CD14-positive monocyte (primary cell): Measurements from ENCODE around the gene SMIM28. TPM values are rescaled to one million over a fixed set of nuclear protein-coding genes. Genes with fewer than 3 reads are reported as not detected.

Experiments used
- DNase-seq, 3 donors: peaks; one replicate each; pipeline ENCODE4 v3.0.0-alpha.2; 2011 to 2022
- H2AFZ ChIP-seq: 2 replicates; pipeline ENCODE4 v1.6.0; 2012; ENCODE audit warnings: mild to moderate bottlenecking, low read depth, low read length, inconsistent platforms; ENCODE audit not compliant: insufficient read depth, poor library complexity, severe bottlenecking
- H3K27ac ChIP-seq, 2 donors: 1 replicate in 1 of 2; 2 replicates in 1 of 2; pipeline ENCODE4 v1.5.1; 2012 to 2013; ENCODE audit warnings: low read length in 2 of 2, control low read depth in 1 of 2, inconsistent platforms in 1 of 2, low read depth in 1 of 2, mild to moderate bottlenecking in 1 of 2
- H3K27me3 ChIP-seq, 2 donors: one replicate each; pipeline versions ENCODE4 v1.6.0 to v1.6.1; 2011 to 2013; ENCODE audit warnings: low read length in 2 of 2; ENCODE audit not compliant: control insufficient read depth in 2 of 2, insufficient read depth in 2 of 2
- H3K36me3 ChIP-seq, 2 donors: replicated peaks in 1 of 2; 1 replicate in 1 of 2; 2 replicates in 1 of 2; pipeline versions ENCODE4 v1.5.1 to v1.6.1; 2012 to 2013; ENCODE audit warnings: low read length in 2 of 2, control low read depth in 1 of 2, inconsistent platforms in 1 of 2, mild to moderate bottlenecking in 1 of 2; ENCODE audit not compliant: insufficient read depth in 2 of 2, control insufficient read depth in 1 of 2
- H3K4me1 ChIP-seq, 2 donors: 1 replicate in 1 of 2; 2 replicates in 1 of 2; pipeline versions ENCODE4 v1.5.1 to v1.6.1; 2012 to 2013; ENCODE audit warnings: low read length in 2 of 2, control low read depth in 1 of 2, inconsistent platforms in 1 of 2, mild to moderate bottlenecking in 1 of 2, moderate library complexity in 1 of 2; ENCODE audit not compliant: insufficient read depth in 2 of 2, control insufficient read depth in 1 of 2
- H3K4me2 ChIP-seq: replicated peaks from 2 replicates; pipeline ENCODE3; 2012; ENCODE audit warnings: low read length, moderate library complexity, mild to moderate bottlenecking; ENCODE audit not compliant: poor library complexity, severe bottlenecking; ENCODE audit errors: extremely low read depth
- H3K4me3 ChIP-seq, 3 experiments: fragments of 200-600 bp in 1 of 3; sonication (generic) in 1 of 3; replicated peaks in 1 of 3; 1 replicate in 2 of 3; 2 replicates in 1 of 3; pipeline ENCODE4 v1.5.1; 2011 to 2013; ENCODE audit warnings: low read length in 3 of 3, mild to moderate bottlenecking in 3 of 3, control low read depth in 2 of 3, low read depth in 2 of 3, inconsistent platforms in 1 of 3, moderate library complexity in 1 of 3
- H3K79me2 ChIP-seq: 2 replicates; pipeline ENCODE4 v1.6.0; 2012; ENCODE audit warnings: mild to moderate bottlenecking, control low read depth, inconsistent platforms, low read length, moderate library complexity; ENCODE audit not compliant: insufficient read depth
- H3K9ac ChIP-seq: 2 replicates; pipeline ENCODE4 v1.6.0; 2017; ENCODE audit warnings: low read length, mild to moderate bottlenecking; ENCODE audit not compliant: insufficient read depth, poor library complexity, severe bottlenecking
- H3K9me3 ChIP-seq, 2 donors: replicated peaks in 1 of 2; 1 replicate in 1 of 2; 2 replicates in 1 of 2; pipeline versions ENCODE4 v1.5.1 to v1.6.1; 2012 to 2013; ENCODE audit warnings: low read length in 2 of 2, control low read depth in 1 of 2; ENCODE audit not compliant: control insufficient read depth in 1 of 2, insufficient read depth in 1 of 2
- H4K20me1 ChIP-seq: 2 replicates; pipeline ENCODE4 v1.6.0; 2012; ENCODE audit warnings: mild to moderate bottlenecking, low read length, control low read depth, moderate library complexity; ENCODE audit not compliant: insufficient read depth
- H3K27ac Mint-ChIP-seq, 7 donors: one replicate each; pipeline ENCODE4 v1.8.0; 2020; ENCODE audit warnings: mild to moderate bottlenecking in 7 of 7, mixed read lengths in 7 of 7, moderate library complexity in 6 of 7, inconsistent platforms in 2 of 7
- H3K27me3 Mint-ChIP-seq, 3 donors: one replicate each; pipeline ENCODE4 v1.8.0; 2021 to 2022; ENCODE audit warnings: low read depth in 3 of 3, mild to moderate bottlenecking in 3 of 3, mixed read lengths in 3 of 3, moderate library complexity in 3 of 3, inconsistent platforms in 1 of 3
- H3K36me3 Mint-ChIP-seq, 2 donors: one replicate each; pipeline ENCODE4 v1.8.0; 2020; ENCODE audit warnings: mixed read lengths in 2 of 2, inconsistent platforms in 1 of 2, mild to moderate bottlenecking in 1 of 2
- H3K4me1 Mint-ChIP-seq: one replicate; pipeline ENCODE4 v1.8.0; 2020; ENCODE audit warnings: mild to moderate bottlenecking, mixed read lengths
- H3K4me3 Mint-ChIP-seq, 2 donors: one replicate each; pipeline ENCODE4 v1.8.0; 2020; ENCODE audit warnings: mild to moderate bottlenecking in 2 of 2, mixed read lengths in 2 of 2, moderate library complexity in 1 of 2
- H3K9me3 Mint-ChIP-seq, 7 donors: one replicate each; pipeline ENCODE4 v1.8.0; 2020 to 2022; ENCODE audit warnings: mixed read lengths in 7 of 7, mild to moderate bottlenecking in 6 of 7, moderate library complexity in 6 of 7, inconsistent platforms in 2 of 7
- CTCF ChIP-seq: fragments of 200-600 bp; IDR thresholded peaks from one replicate; pipeline ENCODE4 v1.8.0; 2022; ENCODE audit warnings: antibody characterized with exemption, mild to moderate bottlenecking
- WGBS: methylation state at CpG from one replicate; pipeline ENCODE4 v1.1.5; 2013; ENCODE audit warnings: missing lambda C conversion rate; ENCODE audit not compliant: insufficient coverage; 5-methylcytosine and 5-hydroxymethylcytosine counted together
- intact Hi-C, 2 donors: fragments of 100-400 bp; cut with micrococcal nuclease; formaldehyde crosslinking; loops; one replicate each; pipeline versions ENCODE4 v1.15.0 to v1.15.1; 2023
- polyA plus RNA-seq, 3 donors: library from polyadenylated mRNA; depleted of rRNA in 1 of 3; unstranded in 2 of 3; stranded (reverse) in 1 of 3; fragments of 300-500 nt in 2 of 3; fragments of >200 nt in 1 of 3; fragmentation: Illumina TruSeq in 2 of 3; gene quantifications; 1 replicate in 2 of 3; 2 replicates in 1 of 3; pipeline ENCODE4 v1.2.3, GENCODE V29; 2012 to 2021

SMIM28 gene
- polyA plus RNA-seq, 3 donors, result not detected

DNA sequence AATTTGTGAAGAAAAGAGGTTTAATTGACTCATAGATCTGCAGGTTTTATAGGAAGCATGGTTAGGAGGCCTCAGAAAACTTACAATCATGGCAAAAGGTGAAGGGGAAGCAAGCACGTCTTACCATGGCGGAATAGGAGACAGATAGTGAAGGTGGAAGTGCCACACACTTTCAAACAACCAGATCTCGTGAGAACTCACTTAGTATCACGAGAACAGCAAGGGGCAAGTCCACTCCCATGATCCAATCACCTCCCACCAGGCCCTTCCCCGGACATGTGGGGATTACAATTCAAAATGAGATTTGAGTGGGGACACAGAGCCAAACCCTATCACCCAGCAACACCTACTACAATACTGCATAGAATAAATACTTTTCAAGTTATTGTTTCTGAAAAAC is 19.0 kb downstream of the SMIM28 start:
- Histone ChIP-seq H3K4me1 (peaks cover 16% of the 10 kb centered on the region in 2 donors), H3K9me3 (no peaks in the 10 kb centered on the region), H3K27ac (no peak overlapping the region), H3K27me3 (no peaks in the 10 kb centered on the region), H3K79me2 (no peaks in the 10 kb centered on the region), H3K36me3 (no peaks in the 10 kb centered on the region), H3K4me3 (no peak overlapping the region), H2AFZ (no peak overlapping the region), H3K4me2 (no peak overlapping the region), H3K9ac (no peak overlapping the region), H4K20me1 (no peaks in the 10 kb centered on the region)
- Mint-ChIP-seq H3K9me3 (peaks cover 0 to 6% (median 3%) of the 10 kb centered on the region in 7 donors), H3K4me1 (peaks cover 17% of the 10 kb centered on the region), H3K36me3 (peaks cover 0 to 3% of the 10 kb centered on the region in 2 donors), H3K4me3 (no peak overlapping the region), H3K27ac (no peak overlapping the region), H3K27me3 (no peaks in the 10 kb centered on the region)
- WGBS, result no CpG with 5 or more reads among the region's 5 CpGs
- intact Hi-C loops, result no loop called here
- TF ChIP-seq CTCF, result no peak
- no peak for DNase-seq

GRCh38 chr6:138397128-138398122 is 19.7 kb downstream of the SMIM28 start:
- Mint-ChIP-seq H3K27ac (no peak overlapping the region), H3K36me3 (peaks cover 0 to 3% of the 10 kb centered on the region in 2 donors), H3K9me3 (peaks cover 0 to 6% (median 3%) of the 10 kb centered on the region in 7 donors), H3K4me1 (peaks cover 17% of the 10 kb centered on the region), H3K27me3 (peaks cover 0 to 2% (median 0%) of the 10 kb centered on the region in 3 donors), H3K4me3 (no peak overlapping the region)
- no peak for DNase-seq
- Histone ChIP-seq H3K36me3 (no peaks in the 10 kb centered on the region), H3K27me3 (no peaks in the 10 kb centered on the region), H3K27ac (no peak overlapping the region), H2AFZ (no peak overlapping the region), H4K20me1 (no peaks in the 10 kb centered on the region), H3K4me2 (no peak overlapping the region), H3K9ac (no peak overlapping the region), H3K9me3 (no peaks in the 10 kb centered on the region), H3K4me3 (no peak overlapping the region), H3K79me2 (no peaks in the 10 kb centered on the region), H3K4me1 (peaks cover 16% of the 10 kb centered on the region in 2 donors)
- intact Hi-C loops, result no loop called here
- 96% methylated on average over 3 of the region's 8 CpGs for WGBS
- TF ChIP-seq CTCF, result no peak
